ENCODE data around the gene SPECC1L.

GRCh38 chr22:24363243-24363642, 92.6 kb downstream of the SPECC1L start:
- TF ChIP-seq POLR2A (IDR thresholded peaks at IDR 0.05) (no peak), CTCF (IDR thresholded peaks at IDR 0.05) (no peak)

Data from body of pancreas (tissue), 4 donors.